Measurements from ENCODE around the gene SLC46A2. TPM values are rescaled to one million over a fixed set of nuclear protein-coding genes. Genes with fewer than 3 reads are reported as not detected.

The SLC46A2 gene
- total RNA-seq, 1 donor from 2014 or later = not detected

GRCh38 chr9:112886351-112886750 lies 4.3 kb downstream of the SLC46A2 start:
- DNase-seq (ENCODE audit: low spot score in 2 of 2) (no peak), FAIRE-seq (no peak)

- no peak for FAIRE-seq
These were observed 5.4 kb downstream of the SLC46A2 start for GRCh38 chr9:112885324-112885723.

GRCh38 chr9:112884721-112885120 lies 6.0 kb downstream of the SLC46A2 start:
- DNase-seq (ENCODE audit: low spot score in 2 of 2) (no peak), FAIRE-seq (no peak)

More at GRCh38 chr9:112885324-112885723, 5.4 kb downstream of the SLC46A2 start:
- DNase-seq (ENCODE audit: low spot score in 2 of 2) = no peak

GRCh38 chr9:112884101-112884500 lies 6.6 kb downstream of the SLC46A2 start:
- DNase-seq (ENCODE audit: low spot score in 2 of 2) (no peak), FAIRE-seq (no peak)

- DNase-seq (ENCODE audit: low spot score in 2 of 2) (no peak), FAIRE-seq (no peak)
These were observed 9.3 kb downstream of the SLC46A2 start for GRCh38 chr9:112881331-112881730.

- FAIRE-seq (no peak), DNase-seq (ENCODE audit: low spot score in 2 of 2) (no peak)
These were observed 10.0 kb downstream of the SLC46A2 start for GRCh38 chr9:112880650-112881049.

GRCh38 chr9:112878752-112879151 lies 11.9 kb downstream of the SLC46A2 start:
- DNase-seq (ENCODE audit: low spot score in 2 of 2) (no peak), FAIRE-seq (no peak)

GRCh38 chr9:112873773-112874405 lies 16.8 kb downstream of the SLC46A2 start:
- DNase-seq (ENCODE audit: low spot score in 2 of 2) (no peak), FAIRE-seq (no peak)

- FAIRE-seq (no peak), DNase-seq (ENCODE audit: low spot score in 2 of 2) (no peak)
These were observed 18.7 kb downstream of the SLC46A2 start for GRCh38 chr9:112872019-112872418.

- DNase-seq (ENCODE audit: low spot score in 2 of 2) (no peak), FAIRE-seq (no peak)
These were observed 20.1 kb downstream of the SLC46A2 start for GRCh38 chr9:112870556-112870955.

- FAIRE-seq (no peak), DNase-seq (ENCODE audit: low spot score in 2 of 2) (no peak)
These were observed 20.8 kb downstream of the SLC46A2 start for GRCh38 chr9:112869917-112870316.

GRCh38 chr9:112869041-112869529 lies 21.6 kb downstream of the SLC46A2 start:
- DNase-seq (ENCODE audit: low spot score in 2 of 2) = no peak

GRCh38 chr9:112868461-112868860 lies 22.2 kb downstream of the SLC46A2 start:
- no peak for FAIRE-seq
- DNase-seq (ENCODE audit: low spot score in 2 of 2) = no peak

More at GRCh38 chr9:112869041-112869529, 21.6 kb downstream of the SLC46A2 start:
- FAIRE-seq = no peak

GRCh38 chr9:112867275-112867991 lies 23.2 kb downstream of the SLC46A2 start:
- DNase-seq (ENCODE audit: low spot score in 2 of 2) (no peak), FAIRE-seq (no peak)

GRCh38 chr9:112866662-112867274 lies 23.9 kb downstream of the SLC46A2 start:
- DNase-seq (ENCODE audit: low spot score in 2 of 2) = no peak
- no peak for FAIRE-seq

- FAIRE-seq = no peak
- DNase-seq (ENCODE audit: low spot score in 2 of 2) = no peak
These were observed 25.7 kb downstream of the SLC46A2 start for GRCh38 chr9:112864982-112865381.

GRCh38 chr9:112864403-112864802 lies 26.3 kb downstream of the SLC46A2 start:
- DNase-seq (ENCODE audit: low spot score in 2 of 2) = no peak
- no peak for FAIRE-seq

GRCh38 chr9:112863746-112864145 lies 26.9 kb downstream of the SLC46A2 start:
- FAIRE-seq (no peak), DNase-seq (ENCODE audit: low spot score in 2 of 2) (no peak)

GRCh38 chr9:112863214-112863613 lies 27.5 kb downstream of the SLC46A2 start:
- DNase-seq (ENCODE audit: low spot score in 2 of 2) (no peak), FAIRE-seq (no peak)

- no peak for FAIRE-seq
- no peak for DNase-seq (ENCODE audit: low spot score in 2 of 2)
These were observed 28.8 kb downstream of the SLC46A2 start for GRCh38 chr9:112861638-112862555.

Measured in frontal cortex (tissue), 4 donors.